GM23338 (cell line): ENCODE data around the gene SLC8A3.

Source experiments
- CREB1 ChIP-seq: fragments of 250-450 bp; sonication (Bioruptor Pico); IDR thresholded peaks from 2 replicates; pipeline ENCODE4 v1.5.0; 2020; ENCODE audit warnings: low read depth, mild to moderate bottlenecking, moderate library complexity
- EZH2 ChIP-seq: fragments of 200-600 bp; sonication (generic); IDR thresholded peaks from one replicate; pipeline ENCODE4 v1.8.0; 2017; ENCODE audit warnings: antibody characterized with exemption, mild to moderate bottlenecking, low read depth; ENCODE audit not compliant: unreplicated experiment
- EZH2phosphoT487 ChIP-seq: fragments of 200-600 bp; sonication (generic); IDR thresholded peaks from one replicate; pipeline ENCODE4 v1.8.1; 2018; ENCODE audit warnings: antibody characterized with exemption; ENCODE audit not compliant: unreplicated experiment
- JUNB ChIP-seq: IDR thresholded peaks from one replicate; pipeline ENCODE4 v1.6.1; 2016; ENCODE audit warnings: antibody characterized with exemption; ENCODE audit not compliant: unreplicated experiment
- NANOG ChIP-seq: IDR thresholded peaks from 2 replicates; pipeline ENCODE4 v1.6.1; 2016; ENCODE audit warnings: antibody characterized with exemption, borderline replicate concordance
- POLR2AphosphoS5 ChIP-seq: IDR thresholded peaks from 2 replicates; pipeline ENCODE4 v1.6.1; 2016; ENCODE audit warnings: antibody characterized with exemption, low read depth
- TF ChIP-seq, protein P1 (sequence below), 2 experiments: fragments of 200-600 bp in 1 of 2; sonication (generic) in 1 of 2; conservative IDR thresholded peaks; 2 replicates each; pipeline versions ENCODE4 v1.5.1 to v1.6.1; 2016 to 2017; ENCODE audit warnings: antibody characterized with exemption in 2 of 2, low read depth in 2 of 2, mild to moderate bottlenecking in 2 of 2, moderate library complexity in 1 of 2
- TF ChIP-seq, protein P2 (sequence below): IDR thresholded peaks from one replicate; pipeline ENCODE4 v1.6.1; 2018; ENCODE audit warnings: antibody characterized with exemption; ENCODE audit not compliant: unreplicated experiment

DNA sequence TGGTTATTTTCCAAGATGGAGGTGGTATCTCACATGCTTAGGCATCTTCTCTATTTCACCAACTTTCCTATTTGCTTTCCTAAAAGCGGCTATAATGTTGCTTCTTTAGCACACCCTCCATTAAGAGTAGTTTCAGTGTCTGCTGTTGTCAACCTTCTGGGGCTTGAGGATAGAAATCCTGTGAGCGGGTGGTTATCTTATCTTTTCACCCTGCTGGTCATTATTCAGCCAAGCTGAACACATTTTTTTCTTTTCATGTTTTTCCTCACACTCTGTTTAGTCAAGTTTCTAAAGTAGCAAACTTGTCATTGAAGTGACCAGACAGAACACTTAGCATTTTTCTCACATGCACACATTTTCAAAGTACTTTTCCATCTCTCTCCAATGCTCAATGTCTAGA, 104.5 kb downstream of the SLC8A3 start:
- TF ChIP-seq NANOG = no peak
- TF ChIP-seq, protein P1, sequence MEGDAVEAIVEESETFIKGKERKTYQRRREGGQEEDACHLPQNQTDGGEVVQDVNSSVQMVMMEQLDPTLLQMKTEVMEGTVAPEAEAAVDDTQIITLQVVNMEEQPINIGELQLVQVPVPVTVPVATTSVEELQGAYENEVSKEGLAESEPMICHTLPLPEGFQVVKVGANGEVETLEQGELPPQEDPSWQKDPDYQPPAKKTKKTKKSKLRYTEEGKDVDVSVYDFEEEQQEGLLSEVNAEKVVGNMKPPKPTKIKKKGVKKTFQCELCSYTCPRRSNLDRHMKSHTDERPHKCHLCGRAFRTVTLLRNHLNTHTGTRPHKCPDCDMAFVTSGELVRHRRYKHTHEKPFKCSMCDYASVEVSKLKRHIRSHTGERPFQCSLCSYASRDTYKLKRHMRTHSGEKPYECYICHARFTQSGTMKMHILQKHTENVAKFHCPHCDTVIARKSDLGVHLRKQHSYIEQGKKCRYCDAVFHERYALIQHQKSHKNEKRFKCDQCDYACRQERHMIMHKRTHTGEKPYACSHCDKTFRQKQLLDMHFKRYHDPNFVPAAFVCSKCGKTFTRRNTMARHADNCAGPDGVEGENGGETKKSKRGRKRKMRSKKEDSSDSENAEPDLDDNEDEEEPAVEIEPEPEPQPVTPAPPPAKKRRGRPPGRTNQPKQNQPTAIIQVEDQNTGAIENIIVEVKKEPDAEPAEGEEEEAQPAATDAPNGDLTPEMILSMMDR (conservative IDR thresholded peaks at IDR 0.05; ENCODE audit: low read depth in 2 of 2) = no peak
- no peak for TF ChIP-seq EZH2
- TF ChIP-seq EZH2phosphoT487 = no peak
- no peak for TF ChIP-seq POLR2AphosphoS5
- TF ChIP-seq JUNB = no peak
- TF ChIP-seq, protein P2, sequence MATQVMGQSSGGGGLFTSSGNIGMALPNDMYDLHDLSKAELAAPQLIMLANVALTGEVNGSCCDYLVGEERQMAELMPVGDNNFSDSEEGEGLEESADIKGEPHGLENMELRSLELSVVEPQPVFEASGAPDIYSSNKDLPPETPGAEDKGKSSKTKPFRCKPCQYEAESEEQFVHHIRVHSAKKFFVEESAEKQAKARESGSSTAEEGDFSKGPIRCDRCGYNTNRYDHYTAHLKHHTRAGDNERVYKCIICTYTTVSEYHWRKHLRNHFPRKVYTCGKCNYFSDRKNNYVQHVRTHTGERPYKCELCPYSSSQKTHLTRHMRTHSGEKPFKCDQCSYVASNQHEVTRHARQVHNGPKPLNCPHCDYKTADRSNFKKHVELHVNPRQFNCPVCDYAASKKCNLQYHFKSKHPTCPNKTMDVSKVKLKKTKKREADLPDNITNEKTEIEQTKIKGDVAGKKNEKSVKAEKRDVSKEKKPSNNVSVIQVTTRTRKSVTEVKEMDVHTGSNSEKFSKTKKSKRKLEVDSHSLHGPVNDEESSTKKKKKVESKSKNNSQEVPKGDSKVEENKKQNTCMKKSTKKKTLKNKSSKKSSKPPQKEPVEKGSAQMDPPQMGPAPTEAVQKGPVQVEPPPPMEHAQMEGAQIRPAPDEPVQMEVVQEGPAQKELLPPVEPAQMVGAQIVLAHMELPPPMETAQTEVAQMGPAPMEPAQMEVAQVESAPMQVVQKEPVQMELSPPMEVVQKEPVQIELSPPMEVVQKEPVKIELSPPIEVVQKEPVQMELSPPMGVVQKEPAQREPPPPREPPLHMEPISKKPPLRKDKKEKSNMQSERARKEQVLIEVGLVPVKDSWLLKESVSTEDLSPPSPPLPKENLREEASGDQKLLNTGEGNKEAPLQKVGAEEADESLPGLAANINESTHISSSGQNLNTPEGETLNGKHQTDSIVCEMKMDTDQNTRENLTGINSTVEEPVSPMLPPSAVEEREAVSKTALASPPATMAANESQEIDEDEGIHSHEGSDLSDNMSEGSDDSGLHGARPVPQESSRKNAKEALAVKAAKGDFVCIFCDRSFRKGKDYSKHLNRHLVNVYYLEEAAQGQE = no peak
- TF ChIP-seq CREB1 (CRISPR knock-in tag) = no peak
